OCI-LY7 (cell line): ENCODE data around the gene NPAS2. TPM values are rescaled to one million over a fixed set of nuclear protein-coding genes. Genes with fewer than 3 reads are reported as not detected.

Experiments used
- BruUV-seq: library from RNA; stranded (reverse); fragments of 400-500 nt; replicated peaks from 2 replicates; lab custom pipeline; 2021; lab: Mats Ljungman, UMichigan
- CTCF ChIA-PET: fragments of 300-600 bp; sonication (Branson Sonifier 250); formaldehyde crosslinking; loops from one replicate; lab custom pipeline; 2022; ENCODE audit warnings: antibody characterized with exemption; ENCODE audit not compliant: unreplicated experiment; lab: Charles Lee
- POLR2A ChIA-PET: fragments of 300-600 bp; sonication (Branson Sonifier 250); formaldehyde crosslinking; loops from one replicate; lab custom pipeline; 2022; ENCODE audit warnings: antibody characterized with exemption; lab: Charles Lee
- DNase-seq: peaks from one replicate; pipeline ENCODE4 v3.0.0-alpha.2; 2015; ENCODE audit warnings: low spot score
- H2AFZ ChIP-seq: fragments of 200-600 bp; sonication (generic), shearing (Covaris generic); 2 replicates; pipeline ENCODE4 v1.6.1; 2014; ENCODE audit warnings: mild to moderate bottlenecking, antibody characterized with exemption, low read length, moderate library complexity
- H3K27ac ChIP-seq: fragments of 200-600 bp; sonication (generic); 2 replicates; pipeline ENCODE4 v1.5.1; 2014; ENCODE audit warnings: mixed run types, low read depth, mild to moderate bottlenecking, moderate library complexity, low read length, inconsistent platforms; ENCODE audit not compliant: poor library complexity, severe bottlenecking
- H3K36me3 ChIP-seq: fragments of 200-600 bp; sonication (generic); 2 replicates; pipeline ENCODE4 v1.6.1; 2014; ENCODE audit warnings: mild to moderate bottlenecking, antibody characterized with exemption, low read length, moderate library complexity, mixed read lengths; ENCODE audit not compliant: insufficient read depth
- H3K4me1 ChIP-seq: fragments of 200-600 bp; sonication (generic); 2 replicates; pipeline ENCODE4 v1.5.1; 2014; ENCODE audit warnings: mild to moderate bottlenecking, low read length; ENCODE audit not compliant: insufficient read depth, poor library complexity, severe bottlenecking
- H3K4me2 ChIP-seq: fragments of 200-600 bp; sonication (generic); 2 replicates; pipeline ENCODE4 v1.6.1; 2014; ENCODE audit warnings: mild to moderate bottlenecking, low read length
- H3K4me3 ChIP-seq: fragments of 200-600 bp; sonication (generic); 2 replicates; pipeline ENCODE4 v1.5.1; 2014; ENCODE audit warnings: mild to moderate bottlenecking, low read depth, low read length; ENCODE audit not compliant: poor library complexity, severe bottlenecking
- H3K79me2 ChIP-seq: fragments of 200-600 bp; sonication (generic); 2 replicates; pipeline ENCODE4 v1.6.1; 2016; ENCODE audit warnings: low read depth, mild to moderate bottlenecking, low read length, moderate library complexity, mixed read lengths; ENCODE audit not compliant: insufficient read depth
- H3K9me2 ChIP-seq: fragments of 200-600 bp; sonication (generic); 2 replicates; pipeline ENCODE4 v1.6.1; 2016; ENCODE audit warnings: mild to moderate bottlenecking, low read length, mixed read lengths; ENCODE audit not compliant: insufficient read depth
- H3K9me3 ChIP-seq: fragments of 200-600 bp; sonication (generic); 2 replicates; pipeline ENCODE4 v1.6.1; 2014; ENCODE audit warnings: mild to moderate bottlenecking, mixed run types, low read length, mixed read lengths
- H4K20me1 ChIP-seq: fragments of 200-600 bp; sonication (generic); 2 replicates; pipeline ENCODE4 v1.6.1; 2014; ENCODE audit warnings: mild to moderate bottlenecking, antibody characterized with exemption, low read length, moderate library complexity, mixed read lengths; ENCODE audit not compliant: insufficient read depth
- CTCF ChIP-seq: fragments of 200-600 bp; sonication (generic); conservative IDR thresholded peaks from 2 replicates; pipeline ENCODE4 v1.5.1; 2014; ENCODE audit warnings: mild to moderate bottlenecking, antibody characterized with exemption, low read length, moderate library complexity, mixed read lengths
- EZH2phosphoT487 ChIP-seq: fragments of 200-600 bp; sonication (generic); IDR thresholded peaks from 2 replicates; pipeline ENCODE4 v1.6.1; 2018; ENCODE audit warnings: low read depth, borderline replicate concordance, mild to moderate bottlenecking, mixed run types, antibody characterized with exemption, low read length, moderate library complexity, mixed read lengths
- intact Hi-C: fragments of 100-400 bp; cut with micrococcal nuclease; formaldehyde crosslinking; loops from one replicate; pipeline ENCODE4 v1.10.0; 2022; ENCODE audit not compliant: unreplicated experiment
- total RNA-seq, 2 experiments: library from RNA; depleted of rRNA in 1 of 2; stranded (reverse); fragments of >200 nt in 1 of 2; shearing (Covaris generic) in 1 of 2; gene quantifications; 2 replicates each; pipeline ENCODE4 v1.2.3, GENCODE V29; 2014 to 2022

Gene NPAS2
- total RNA-seq, 2 experiments from 2014 or later = not detected

GRCh38 chr2:100981011-100981410 lies 161.1 kb downstream of the NPAS2 start:
- intact Hi-C loops = no loop called here
- Histone ChIP-seq H3K79me2 (no peaks in the 10 kb centered on the region), H3K9me3 (no peaks in the 10 kb centered on the region), H3K4me2 (no peak overlapping the region), H4K20me1 (no peaks in the 10 kb centered on the region), H3K36me3 (no peaks in the 10 kb centered on the region), H3K9me2 (no peaks in the 10 kb centered on the region), H3K27ac (no peak overlapping the region), H3K4me1 (peaks cover 11% of the 10 kb centered on the region), H2AFZ (no peak overlapping the region), H3K4me3 (no peak overlapping the region)
- TF ChIP-seq EZH2phosphoT487 (no peak), CTCF (no peak)
- no peak for DNase-seq
- no TSS peak for BruUV-seq
- POLR2A ChIA-PET = no interaction called here
- CTCF ChIA-PET = no interaction called here

- intact Hi-C loops = no loop called here
- ChIA-PET POLR2A (interaction anchor here (0.6 kb wide), 1 partner anchor 813 kb away, joined by 3 read pairs; no protein-coding TSS in a partner anchor), CTCF (no interaction called here)
- Histone ChIP-seq H4K20me1 (no peaks in the 10 kb centered on the region), H3K36me3 (no peaks in the 10 kb centered on the region), H3K4me2 (no peak overlapping the region), H3K79me2 (no peaks in the 10 kb centered on the region), H2AFZ (no peak overlapping the region), H3K27ac (no peak overlapping the region), H3K4me3 (no peak overlapping the region), H3K9me2 (no peaks in the 10 kb centered on the region), H3K4me1 (peaks cover under 1% of the 10 kb centered on the region), H3K9me3 (no peaks in the 10 kb centered on the region)
- DNase-seq = no peak
- TF ChIP-seq EZH2phosphoT487 (no peak), CTCF (no peak)
- BruUV-seq = no TSS peak
Observed at GRCh38 chr2:100982431-100982861, 162.5 kb downstream of the NPAS2 start.

GRCh38 chr2:100983201-100983600 lies 163.3 kb downstream of the NPAS2 start:
- H3K79me2 ChIP-seq = no peaks in the 10 kb centered on the region
- H3K9me2 ChIP-seq = no peaks in the 10 kb centered on the region
- H3K9me3 ChIP-seq = no peaks in the 10 kb centered on the region
- TF ChIP-seq CTCF = no peak
- TF ChIP-seq EZH2phosphoT487 = no peak
- no peak overlapping the region for H2AFZ ChIP-seq
- H3K4me3 ChIP-seq = no peak overlapping the region
- H3K27ac ChIP-seq = no peak overlapping the region
- intact Hi-C loops = no loop called here
- DNase-seq = no peak
- CTCF ChIA-PET = no interaction called here
- no peaks in the 10 kb centered on the region for H3K36me3 ChIP-seq
- POLR2A ChIA-PET = no interaction called here
- H3K4me1 ChIP-seq = no peaks in the 10 kb centered on the region
- H3K4me2 ChIP-seq = no peak overlapping the region
- no TSS peak for BruUV-seq
- no peaks in the 10 kb centered on the region for H4K20me1 ChIP-seq
